GM12865 (cell line): ENCODE measurements around the gene PRKCA.
A peak's percentile ranks its signal among the peaks of the same experiment; 100 is the strongest.
"Not testable (repeated sequence)": the region's sequence is repeated elsewhere in the genome, so short reads cannot be mapped to it uniquely, and the experiment has no call there.

Experiments used
- DNase-seq: peaks from one replicate; pipeline ENCODE4 v3.0.0; 2010; ENCODE audit warnings: low read depth
- H3K4me3 ChIP-seq: 2 replicates; pipeline ENCODE4 v1.5.1; 2011; ENCODE audit warnings: mild to moderate bottlenecking, low read depth, low read length, control low read depth
- CTCF ChIP-seq: IDR thresholded peaks from 2 replicates; pipeline ENCODE4 v1.5.1; 2011; ENCODE audit warnings: low read length, control low read depth, low read depth, inconsistent platforms; ENCODE audit not compliant: insufficient read depth; ENCODE audit errors: missing control alignments

The PRKCA gene

DNA sequence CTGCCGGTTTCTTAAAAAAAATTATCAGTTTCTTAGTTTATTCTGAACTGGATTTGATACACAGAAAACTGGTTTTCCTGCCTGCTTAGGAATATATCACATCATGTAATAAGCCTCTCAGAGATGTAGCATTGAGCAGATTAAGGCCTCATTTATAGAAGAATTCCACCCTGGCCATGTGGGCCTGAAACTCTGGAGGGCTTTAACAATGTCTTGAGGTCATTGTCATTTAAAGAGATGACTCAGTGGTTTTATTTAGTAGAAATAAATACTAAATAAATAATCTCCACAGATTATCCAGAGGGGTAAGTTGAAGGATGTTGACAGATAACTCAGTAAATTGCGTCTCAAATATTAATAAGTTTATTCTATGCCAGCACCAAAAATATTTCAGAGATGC is 56.9 kb downstream of the PRKCA start:
- no peak for TF ChIP-seq CTCF
- no peak overlapping the region for H3K4me3 ChIP-seq
- no peak for DNase-seq

DNA sequence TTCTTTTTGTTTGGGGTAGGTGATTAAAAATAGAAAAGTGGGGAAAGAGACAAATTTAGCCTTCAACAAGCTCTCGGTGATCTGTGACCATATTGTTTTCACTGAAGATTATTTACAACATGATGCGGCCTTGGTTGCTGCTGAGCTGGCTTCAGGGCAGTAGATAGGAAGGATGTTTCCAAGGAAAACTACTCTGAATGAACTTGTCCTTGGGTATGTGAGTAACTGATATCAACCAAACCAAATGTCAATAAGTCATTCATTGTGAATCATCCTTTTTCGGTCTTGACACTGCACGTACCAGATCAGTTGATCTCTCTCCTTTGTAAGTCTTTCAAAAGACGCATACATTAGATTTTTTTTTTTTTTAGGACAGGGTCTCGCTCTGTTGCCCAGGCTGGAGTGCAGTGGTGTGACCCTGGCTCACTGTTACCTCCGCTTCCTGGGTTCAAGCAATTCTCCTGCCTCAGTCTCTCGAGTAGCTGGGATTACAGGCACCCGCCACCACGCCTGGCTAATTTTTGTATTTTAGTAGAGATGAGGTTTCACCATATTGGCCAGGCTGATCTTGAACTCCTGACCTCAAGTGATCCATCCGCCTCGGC is 58.6 kb downstream of the PRKCA start:
- DNase-seq, H3K4me3 ChIP-seq: not testable (repeated sequence)

GRCh38 chr17:66364508-66364907 is 62.1 kb downstream of the PRKCA start:
- H3K4me3 ChIP-seq, result no peak overlapping the region
- DNase-seq, result peak; percentile 38
- TF ChIP-seq CTCF, result no peak

DNA sequence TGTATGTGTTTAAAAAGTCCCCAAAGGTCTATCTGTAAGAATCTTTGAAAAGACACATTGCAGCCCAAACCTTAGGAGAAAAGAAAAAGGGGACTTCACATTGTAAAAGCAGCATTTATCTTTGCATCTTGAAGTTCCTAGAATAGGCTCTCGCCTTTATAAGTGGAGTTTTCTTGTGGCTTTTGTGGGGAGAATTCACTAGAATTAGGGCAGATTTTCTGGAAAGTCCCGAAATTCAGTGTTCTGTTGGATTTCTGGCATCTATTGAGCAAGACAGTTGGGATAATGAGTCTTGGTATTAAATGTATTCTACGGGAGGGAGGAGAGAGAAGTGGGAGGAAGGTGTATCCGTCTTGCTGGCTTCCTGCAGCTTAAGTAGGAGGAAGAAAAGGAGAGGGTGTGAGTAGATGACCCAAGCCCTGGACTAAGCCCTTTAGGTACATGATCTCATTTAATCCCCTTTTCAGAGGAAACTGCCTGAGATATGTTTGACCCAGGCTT is 62.6 kb downstream of the PRKCA start:
- DNase-seq, result no peak
- TF ChIP-seq CTCF, result no peak
- no peak overlapping the region for H3K4me3 ChIP-seq

DNA sequence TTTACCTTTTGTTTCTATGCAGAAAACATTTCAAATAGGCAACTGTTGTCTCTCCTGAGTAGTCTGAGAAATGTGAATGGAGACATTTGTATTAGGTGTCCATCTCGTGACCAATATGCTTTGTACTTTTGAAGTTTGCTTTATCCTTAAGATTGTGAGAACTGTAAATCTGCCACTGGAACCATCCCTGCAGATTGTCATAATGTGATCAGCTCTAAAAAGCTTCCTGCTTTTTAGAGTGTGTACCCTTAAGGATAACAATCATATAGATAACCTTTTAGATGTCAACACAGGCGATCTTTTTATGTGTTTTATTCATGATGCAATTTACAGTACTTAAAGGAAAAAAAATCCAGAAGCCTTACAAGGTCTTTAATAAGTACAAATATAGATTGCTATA is 63.5 kb downstream of the PRKCA start:
- TF ChIP-seq CTCF, result no peak

DNA sequence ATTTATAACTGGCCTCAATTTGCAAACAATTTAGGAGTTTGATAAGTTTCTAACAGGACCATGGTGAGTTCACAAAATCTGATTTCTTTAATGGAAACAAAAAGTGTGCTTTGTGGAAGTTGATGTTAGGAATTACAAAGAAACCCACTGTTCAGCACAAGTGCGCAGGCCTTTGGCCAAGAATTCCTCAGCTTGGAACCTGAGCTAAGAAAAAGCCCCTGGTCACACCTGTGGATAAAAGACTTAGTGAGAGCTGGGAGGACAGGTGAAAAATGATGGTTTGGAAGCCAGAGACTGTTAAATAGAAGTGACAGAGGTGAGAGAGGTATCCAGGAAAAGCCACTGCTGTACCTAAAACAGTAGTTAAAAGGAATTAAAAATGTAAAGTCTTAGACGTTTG is 64.7 kb downstream of the PRKCA start:
- DNase-seq, result no peak
- TF ChIP-seq CTCF, result no peak
- no peak overlapping the region for H3K4me3 ChIP-seq

More for the DNA sequence above, 63.5 kb downstream of the PRKCA start:
- H3K4me3 ChIP-seq, result no peak overlapping the region
- no peak for DNase-seq

GRCh38 chr17:66369830-66370229 is 67.4 kb downstream of the PRKCA start:
- TF ChIP-seq CTCF, result no peak
- no peak overlapping the region for H3K4me3 ChIP-seq
- DNase-seq, result no peak
